ENCODE results near the gene TMEM181.
"Not testable (repeated sequence)": the region's sequence is repeated elsewhere in the genome, so short reads cannot be mapped to it uniquely, and the experiment has no call there.

TMEM181 gene, protein sequence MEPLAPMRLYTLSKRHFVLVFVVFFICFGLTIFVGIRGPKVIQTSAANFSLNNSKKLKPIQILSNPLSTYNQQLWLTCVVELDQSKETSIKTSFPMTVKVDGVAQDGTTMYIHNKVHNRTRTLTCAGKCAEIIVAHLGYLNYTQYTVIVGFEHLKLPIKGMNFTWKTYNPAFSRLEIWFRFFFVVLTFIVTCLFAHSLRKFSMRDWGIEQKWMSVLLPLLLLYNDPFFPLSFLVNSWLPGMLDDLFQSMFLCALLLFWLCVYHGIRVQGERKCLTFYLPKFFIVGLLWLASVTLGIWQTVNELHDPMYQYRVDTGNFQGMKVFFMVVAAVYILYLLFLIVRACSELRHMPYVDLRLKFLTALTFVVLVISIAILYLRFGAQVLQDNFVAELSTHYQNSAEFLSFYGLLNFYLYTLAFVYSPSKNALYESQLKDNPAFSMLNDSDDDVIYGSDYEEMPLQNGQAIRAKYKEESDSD

DNA sequence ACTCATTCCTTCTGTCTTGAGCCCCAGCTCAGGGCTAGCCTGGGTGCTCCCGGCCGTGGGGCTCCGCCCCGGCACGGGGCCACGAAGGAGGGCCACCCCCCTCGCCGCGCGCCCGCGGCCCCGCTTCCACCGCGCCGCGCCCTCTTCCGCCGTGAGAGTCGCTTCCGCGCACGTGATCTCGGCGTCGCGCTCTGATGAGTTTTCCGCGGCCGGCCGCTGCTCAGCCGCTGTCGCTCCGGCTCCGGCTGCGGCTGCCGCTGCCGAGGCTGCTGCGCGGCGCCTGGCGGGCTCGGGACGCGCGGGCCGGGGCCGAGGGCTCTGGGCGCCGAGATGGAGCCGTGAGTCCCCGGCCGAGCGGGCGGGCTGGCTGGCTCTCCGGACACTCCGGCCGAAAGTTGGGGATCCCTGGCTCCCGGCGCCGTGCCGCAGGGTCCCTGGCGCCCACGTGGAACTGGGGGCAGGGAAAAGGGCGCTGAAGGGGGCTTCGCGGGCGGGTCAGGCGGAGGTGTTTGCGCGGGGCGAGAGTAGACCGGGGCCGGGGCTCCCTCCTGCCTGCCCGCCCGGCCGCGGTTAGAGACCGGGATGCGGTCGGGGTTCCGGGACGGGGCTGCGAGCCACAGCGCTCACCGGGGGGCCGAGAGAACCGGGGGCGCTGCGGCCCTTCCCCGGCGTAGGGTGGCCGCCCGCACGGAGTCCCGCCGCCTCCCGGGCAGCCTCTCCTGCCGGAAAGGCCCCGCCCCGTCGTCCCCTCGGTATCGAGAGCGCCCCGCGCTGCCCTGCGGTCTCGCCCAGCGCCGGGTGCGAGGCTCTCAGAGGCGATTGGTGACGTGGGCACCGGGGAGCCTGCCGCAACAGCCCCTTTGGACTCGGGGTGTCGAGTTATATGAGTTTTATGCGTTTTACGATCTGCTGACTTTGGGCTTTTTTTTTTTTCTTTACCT is at the start of gene TMEM181:
Gene TMEM181 (plus strand): TSS at position 197 of the 941 bp plus-strand sequence. CDS start 134 bp downstream, at position 331.
- peak; percentile 86 for DNase-seq (ENCODE audit: low read depth)

DNA sequence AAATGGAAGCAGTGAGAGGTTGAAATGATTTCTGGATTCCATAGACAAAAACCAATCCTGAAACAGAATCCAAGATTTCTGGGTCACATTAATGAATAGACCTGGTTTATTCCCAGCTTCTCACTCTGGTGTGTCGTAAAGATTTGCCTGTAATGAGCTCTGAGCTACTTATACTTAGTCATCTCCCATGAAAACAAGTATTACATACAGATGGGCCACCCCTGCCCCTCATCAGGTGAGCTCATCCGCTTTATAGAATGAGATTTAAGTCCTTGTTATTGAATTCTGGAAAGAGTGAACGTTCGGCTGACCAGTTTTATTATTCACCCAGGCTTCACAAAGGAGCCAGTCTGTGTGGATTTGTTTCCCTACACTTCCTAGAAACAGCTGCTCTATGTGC is 47.1 kb upstream of the TMEM181 start:
- DNase-seq (ENCODE audit: low read depth): no peak

DNA sequence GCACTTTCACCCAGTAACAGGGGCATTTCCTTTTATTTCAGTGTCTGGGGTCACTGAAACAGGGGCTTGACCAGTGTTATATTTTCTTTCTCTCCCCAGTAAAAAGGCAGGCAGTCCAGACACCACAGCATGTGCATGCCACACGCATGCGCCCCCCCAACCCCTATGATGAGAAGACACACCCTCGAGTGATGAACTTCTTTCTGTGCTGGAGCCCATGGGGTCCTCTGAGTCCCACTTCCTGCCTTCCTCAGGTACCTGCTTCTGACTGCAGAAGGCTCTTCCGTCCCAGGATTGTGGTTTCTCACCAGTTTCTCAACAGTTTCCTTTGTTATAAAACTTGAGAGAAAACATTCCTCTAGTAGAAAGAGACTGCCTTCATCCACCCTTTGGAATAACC is 45.7 kb upstream of the TMEM181 start:
- DNase-seq (ENCODE audit: low read depth): no peak

DNA sequence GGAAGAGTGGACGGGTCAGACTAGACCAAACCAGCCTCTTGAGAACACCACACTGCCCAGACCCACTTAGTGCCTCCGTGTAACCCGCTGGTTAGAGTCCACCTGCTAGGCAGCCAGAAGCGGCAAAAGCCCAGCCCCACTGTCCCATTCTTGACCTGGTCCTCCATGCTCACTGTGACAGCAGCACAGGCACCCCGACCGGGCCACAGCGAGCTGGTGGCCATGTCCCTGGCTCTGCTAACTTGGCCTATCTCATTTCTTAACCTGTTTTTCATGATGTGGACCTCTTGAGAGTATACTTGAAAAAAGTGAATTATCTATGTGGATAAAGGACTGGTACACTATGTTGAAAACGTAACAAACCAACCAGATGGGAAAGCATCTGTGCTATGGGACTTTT is 44.9 kb upstream of the TMEM181 start:
- no peak for DNase-seq (ENCODE audit: low read depth)

DNA sequence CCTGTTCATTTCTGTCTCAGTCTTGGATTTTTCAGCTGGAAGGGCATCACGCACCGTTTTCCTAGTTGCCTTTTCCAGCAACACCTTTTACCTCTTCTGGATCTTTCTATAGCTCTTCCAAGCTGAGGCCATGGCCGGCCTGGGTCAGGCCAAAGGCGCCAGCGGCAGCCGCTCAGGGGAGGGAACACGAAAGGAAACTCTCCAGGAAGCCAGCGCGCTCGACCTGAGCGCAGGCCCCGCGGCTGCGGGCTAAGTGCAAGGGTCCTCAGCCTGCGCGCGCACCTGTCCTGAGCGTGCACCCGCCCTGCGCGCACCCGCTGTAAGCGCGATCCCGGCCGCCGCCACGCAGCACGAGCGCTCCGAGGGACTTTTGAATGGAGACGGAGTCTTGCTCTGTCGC is 43.8 kb upstream of the TMEM181 start:
- no peak for DNase-seq (ENCODE audit: low read depth)

DNA sequence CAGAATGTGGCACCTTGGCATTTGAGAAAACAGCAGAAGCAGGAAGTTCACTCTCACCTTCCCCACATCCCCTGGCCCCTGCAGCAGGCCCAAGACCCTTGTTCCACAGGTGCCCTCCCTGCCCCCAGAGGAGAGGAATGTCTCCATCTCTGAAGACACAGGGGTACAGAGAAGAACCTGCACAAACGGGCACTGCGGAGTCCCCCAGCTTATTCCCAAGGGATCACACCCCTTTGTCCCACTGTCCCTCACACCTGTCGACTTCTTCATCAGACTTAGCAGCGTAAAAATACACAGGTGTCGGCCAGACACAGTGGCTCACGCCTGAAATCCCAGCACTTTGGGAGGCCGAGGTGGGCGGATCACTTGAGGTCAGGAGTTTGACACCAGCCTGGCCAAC is 42.9 kb upstream of the TMEM181 start:
- DNase-seq (ENCODE audit: low read depth): no peak

DNA sequence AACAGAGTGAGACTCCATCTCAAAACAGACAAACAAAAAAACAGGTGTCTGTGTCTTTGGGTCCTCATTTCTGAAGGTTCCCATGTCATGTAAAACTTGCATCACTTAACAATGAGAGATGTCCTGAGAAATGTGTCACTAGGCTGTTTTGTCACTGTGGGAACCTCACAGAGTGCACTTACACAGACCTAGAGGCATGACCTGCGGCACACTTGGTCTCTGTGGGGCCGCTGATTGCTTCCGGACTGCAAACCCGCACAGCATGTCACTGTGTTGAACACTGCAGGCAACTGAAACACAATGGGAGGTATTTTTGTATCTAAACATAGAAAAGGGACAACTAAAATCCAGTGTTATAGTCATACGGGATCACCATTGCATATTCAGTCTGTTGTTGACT is 42.3 kb upstream of the TMEM181 start:
- DNase-seq (ENCODE audit: low read depth): no peak

DNA sequence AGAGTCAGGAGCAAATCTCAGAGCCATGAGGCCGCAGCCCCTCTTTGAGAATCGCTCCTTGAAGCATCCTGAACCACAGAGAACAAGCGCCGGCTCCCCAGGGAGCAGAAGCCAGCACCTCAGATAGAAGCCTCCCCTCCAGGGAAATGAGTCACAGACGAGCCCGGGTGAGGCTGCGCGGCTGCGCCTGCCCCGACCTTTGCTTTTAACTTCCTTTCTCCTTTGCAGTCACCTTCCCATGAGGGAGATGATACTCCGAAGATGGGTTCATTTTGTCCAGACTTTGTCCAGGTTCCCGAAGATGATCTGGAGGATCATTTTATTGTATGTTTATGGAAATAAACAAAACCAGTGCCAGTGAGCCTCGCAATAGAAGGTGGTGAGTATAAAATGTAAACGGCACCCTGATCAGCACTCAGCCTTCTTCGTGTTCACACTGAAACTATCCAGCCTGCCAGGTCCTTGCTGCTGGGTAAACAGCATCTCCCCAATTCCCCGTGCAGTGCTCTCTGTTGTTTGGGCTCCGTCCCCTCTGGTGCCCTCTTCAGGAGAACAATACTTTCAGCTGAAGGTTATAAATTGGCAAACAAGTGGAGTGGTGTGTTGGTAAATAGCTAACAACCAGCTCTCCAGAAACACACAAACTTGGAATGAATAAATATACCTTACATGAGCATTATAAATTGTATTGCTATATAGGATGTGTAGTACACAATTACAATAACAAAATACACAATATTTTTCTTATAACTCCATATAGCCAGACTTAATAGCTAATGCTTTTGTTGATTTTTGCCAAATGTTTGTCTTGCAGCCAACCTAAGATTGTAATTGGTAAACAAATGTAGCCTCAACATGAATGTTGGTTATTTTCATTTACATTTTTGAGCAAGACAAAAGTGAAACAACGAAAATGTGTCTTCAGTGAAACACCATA is 41.4 kb upstream of the TMEM181 start:
- peak; percentile 77 for DNase-seq (ENCODE audit: low read depth)

DNA sequence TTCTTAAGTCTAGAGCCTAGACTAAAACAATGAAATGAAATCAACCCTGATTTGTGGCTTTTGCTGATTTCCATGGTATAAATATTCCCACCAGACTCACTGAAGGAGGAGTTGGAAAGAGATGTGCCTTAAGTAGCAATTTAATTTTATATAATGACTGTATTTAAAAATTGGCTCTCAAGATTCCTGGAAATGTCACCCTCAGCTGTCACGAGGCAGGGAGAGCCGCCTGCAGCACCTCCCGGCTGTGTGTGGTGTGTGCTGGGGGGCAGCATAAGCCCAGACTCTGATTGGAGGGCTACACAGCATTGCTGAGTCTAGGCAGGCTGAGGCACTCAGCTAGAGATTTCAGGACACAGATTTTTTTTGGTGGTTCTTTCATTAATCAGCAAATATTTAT is 40.6 kb upstream of the TMEM181 start:
- no peak for DNase-seq (ENCODE audit: low read depth)

DNA sequence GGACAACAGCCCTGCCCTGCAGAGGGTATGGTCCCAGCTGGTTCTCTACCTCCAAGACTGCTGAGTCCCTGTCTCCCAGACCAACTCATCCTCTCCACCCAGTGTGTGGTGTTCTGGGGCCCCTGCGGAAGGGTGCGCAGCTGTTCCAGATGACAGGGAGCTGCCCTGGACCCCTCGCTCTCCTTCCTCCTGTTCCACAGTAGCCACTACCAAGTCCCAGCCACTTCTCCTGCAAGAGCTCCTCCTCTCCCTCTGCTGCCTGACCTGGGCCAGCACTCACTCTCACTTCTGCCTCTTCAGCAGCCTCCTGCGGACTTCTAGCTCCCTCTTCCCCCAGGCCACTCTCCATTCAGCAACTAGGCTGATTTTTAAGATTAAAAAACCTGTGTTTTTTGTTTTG is 40.1 kb upstream of the TMEM181 start:
- no peak for DNase-seq (ENCODE audit: low read depth)

DNA sequence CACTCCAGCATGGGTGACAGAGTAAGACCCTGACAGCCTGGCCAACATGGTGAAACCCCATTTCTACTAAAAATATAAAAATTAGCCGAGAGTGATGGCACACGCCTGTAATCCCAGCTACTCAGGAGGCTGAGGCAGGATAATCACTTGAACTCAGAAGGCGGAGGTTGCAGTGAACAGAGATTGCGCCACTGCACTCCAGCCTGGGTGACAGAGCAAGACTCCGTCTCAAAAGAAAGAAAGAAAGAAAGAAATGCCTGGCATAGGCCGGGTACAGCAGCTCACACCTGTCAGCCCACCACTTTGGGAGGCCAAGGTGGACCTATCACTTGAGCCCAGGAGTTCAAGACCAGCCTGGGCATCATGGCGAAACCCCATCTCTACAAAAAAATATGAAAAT is 38.9 kb upstream of the TMEM181 start:
- DNase-seq (ENCODE audit: low read depth): not testable (repeated sequence)

DNA sequence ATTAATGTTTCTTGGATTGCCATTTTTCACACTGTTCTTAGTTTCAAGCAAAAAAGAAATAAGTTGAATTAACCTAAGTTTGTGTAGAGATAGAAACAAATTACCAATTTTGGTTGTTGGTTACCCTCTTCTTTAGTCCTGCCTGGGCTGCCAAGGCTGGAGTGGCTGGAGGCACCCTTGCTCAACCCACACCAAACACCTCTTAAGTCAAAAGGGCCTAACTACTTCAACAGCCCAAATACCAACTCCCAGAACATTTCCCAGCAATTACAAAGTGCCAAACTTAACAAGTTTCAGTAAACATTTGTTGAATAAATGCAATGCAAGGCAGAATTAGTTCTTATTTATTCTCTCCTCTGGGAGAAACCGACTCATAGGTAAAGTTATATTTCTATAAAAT is 38.1 kb upstream of the TMEM181 start:
- DNase-seq (ENCODE audit: low read depth): no peak

DNA sequence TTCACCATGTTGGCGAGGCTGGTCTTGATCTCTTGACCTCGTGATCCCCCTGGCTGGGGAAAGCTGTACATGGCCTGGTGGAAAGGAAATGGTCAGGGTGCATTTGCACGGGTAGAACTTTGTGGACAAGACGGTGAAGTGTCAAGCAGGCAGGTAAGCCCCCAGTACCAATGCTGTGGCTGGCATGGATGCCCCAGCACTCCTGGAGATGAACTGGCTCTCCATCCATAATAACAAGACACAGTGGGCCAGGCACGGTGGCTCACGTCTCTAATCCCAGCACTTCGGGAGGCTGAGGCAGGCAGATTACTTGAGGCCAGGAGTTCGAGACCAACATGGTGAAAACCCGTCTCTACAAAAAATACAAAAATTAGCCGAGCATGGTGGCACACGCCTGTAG is 37.3 kb upstream of the TMEM181 start:
- no peak for DNase-seq (ENCODE audit: low read depth)

DNA sequence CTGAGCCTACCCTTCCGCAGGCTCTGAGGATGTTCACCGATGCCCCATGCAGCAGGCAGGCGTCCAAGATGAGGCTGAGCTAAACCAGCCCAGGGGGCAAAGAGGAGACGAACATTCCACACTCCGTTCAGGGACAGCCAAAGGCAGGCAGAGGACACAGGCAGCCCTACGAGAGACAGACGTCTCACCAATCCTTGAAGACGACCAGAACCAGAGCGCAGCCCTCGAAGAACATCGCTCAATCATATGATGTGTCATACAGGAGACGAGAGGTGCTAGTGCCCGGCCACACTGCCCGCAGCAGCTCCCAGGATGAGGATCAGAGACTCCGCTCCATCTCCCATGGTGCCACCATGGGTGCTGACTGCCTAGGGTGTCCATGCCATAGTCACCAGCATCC is 35.6 kb upstream of the TMEM181 start:
- no peak for DNase-seq (ENCODE audit: low read depth)

DNA sequence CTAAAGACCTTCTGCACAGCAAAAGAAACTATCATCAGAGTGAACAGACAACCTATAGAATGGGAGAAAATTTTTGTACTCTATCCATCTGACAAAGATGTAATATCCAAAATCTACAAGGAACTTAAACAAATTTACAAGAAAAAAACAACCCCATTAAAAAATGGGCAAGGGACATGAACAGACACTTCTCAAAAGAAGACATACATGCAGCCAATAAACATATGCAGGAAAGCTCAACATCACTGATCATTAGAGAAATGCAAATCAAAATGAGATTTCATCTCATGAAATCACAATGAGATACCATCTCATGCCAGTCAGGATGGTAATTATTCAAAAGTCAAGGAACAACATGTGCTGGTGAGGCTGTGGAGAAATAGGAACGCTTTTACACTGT is 32.0 kb upstream of the TMEM181 start:
- not testable (repeated sequence) for DNase-seq (ENCODE audit: low read depth)

DNA sequence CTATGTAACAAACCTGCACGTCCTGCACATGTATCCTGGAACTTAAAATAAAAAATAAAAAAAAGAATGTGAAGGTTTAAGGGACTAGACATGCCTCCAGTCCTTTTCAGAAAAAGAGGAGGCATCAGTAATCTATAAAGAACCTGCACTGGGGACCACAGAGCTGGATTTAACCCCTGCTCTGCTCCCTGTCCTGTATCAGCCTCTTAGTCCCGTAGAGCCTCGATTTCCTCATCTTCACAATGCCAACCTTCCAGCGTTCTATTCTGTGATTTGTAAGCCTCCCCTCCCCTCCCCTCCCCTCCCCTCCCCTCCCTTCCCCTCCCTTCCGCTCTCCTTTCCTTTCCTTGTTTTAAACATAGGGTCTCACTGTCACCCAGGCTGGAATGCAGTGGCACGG is 31.1 kb upstream of the TMEM181 start:
- DNase-seq (ENCODE audit: low read depth): no peak

DNA sequence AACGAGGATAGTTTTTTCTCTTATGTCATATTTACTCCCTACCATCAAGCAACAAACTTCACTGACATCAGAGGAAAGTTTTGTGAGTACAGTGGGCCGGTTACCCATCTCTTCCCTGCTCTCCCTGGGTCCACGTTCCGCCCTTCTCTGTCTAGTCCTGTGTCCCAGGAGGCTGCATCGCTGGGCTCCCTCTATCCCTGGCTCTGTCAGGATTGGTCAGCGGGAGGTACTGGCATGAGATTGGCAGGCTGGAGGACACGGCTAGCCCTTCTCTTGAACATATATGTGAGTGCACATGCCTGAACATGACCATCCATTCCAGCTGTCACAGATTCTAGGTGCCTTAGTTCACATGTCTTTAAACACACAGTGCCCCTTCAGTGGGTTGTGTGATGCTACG is 30.3 kb upstream of the TMEM181 start:
- DNase-seq (ENCODE audit: low read depth): no peak

DNA sequence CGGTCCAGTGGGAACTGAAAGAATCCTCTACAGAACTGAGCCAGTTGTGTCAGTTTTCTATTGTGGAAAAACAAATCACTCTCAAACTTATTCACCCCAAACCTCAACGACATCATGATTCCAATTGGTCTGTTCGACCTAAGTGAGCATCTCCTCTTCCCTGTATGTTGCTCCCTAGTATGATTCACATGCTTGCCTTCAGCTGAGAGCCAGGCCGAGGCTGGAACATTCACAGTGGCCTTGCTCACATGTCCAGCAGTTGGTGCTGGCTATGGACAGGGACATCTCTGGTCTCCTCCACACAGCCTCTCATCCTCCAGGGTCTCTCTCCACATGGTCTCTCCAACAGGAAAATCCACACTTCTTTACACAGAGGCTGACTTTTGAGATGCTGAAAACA is 28.3 kb upstream of the TMEM181 start:
- DNase-seq (ENCODE audit: low read depth): no peak

DNA sequence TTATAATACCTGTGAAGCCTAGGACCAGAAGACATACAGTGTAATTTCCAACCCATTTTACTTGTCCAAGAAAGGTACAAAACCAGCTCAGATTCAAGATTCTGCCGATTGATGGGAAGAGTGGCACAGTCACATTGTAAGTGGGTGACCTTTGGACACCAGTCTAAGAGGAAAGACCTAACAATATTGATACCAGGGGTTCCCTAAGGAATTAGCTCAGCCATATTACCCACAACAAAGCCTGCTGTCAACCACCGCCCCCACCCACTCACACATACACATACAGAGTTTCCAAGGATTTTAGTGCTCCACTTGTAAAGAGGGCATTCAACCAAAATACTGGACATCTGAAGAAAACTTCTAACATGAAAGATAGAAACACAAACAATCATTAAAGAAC is 27.9 kb upstream of the TMEM181 start:
- no peak for DNase-seq (ENCODE audit: low read depth)

DNA sequence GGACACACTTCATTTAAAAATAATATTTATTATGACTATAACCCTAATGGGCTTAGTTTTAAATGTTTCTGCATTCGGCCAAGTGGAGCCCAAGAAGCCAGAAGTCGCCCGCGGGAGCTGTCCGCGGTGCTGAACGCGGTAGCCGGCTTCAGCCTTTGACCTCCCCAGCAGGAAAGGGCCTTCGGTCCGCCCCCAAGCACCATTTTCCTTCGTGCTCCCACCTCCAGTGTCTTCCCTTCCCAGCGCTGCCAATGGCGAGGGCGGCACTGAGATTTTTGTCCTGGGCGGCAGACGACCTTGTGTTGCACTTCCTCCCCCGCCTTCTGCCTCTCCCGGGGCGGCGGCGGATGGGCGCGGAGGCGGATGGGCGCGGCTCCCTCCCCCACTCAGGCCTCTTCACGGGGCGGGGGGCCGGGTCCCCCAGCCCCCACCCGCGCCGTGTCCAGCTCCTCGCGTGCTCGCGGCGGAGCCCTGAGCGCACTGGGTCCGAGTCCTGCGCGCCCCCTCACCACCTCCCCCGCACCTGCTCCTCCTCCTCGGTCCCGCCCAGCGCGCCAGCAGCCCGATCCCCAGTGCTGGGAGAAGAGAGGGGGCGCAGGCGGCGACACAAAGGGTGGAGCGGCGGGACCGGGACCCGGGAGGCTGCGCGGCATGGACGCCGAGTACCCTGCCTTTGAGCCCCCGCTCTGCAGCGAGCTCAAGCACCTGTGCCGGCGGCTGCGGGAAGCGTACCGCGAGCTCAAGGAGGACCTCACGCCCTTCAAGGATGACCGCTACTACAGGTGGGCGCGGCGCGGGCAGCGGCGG is 23.6 kb upstream of the TMEM181 start:
- DNase-seq (ENCODE audit: low read depth): peak; percentile 74
